Right atrium auricular region (tissue), 2 donors: ENCODE data around the gene FOXC2. TPM values are rescaled to one million over a fixed set of nuclear protein-coding genes. Genes with fewer than 3 reads are reported as not detected.

ENCODE experiments used
- DNase-seq: peaks from one replicate; pipeline ENCODE4 v3.0.0-alpha.2; 2019; ENCODE audit warnings: low spot score
- H3K27ac ChIP-seq, 2 donors: fragments of 200-600 bp; sonication (generic); 1 replicate in 1 of 2; 2 replicates in 1 of 2; pipeline ENCODE4 v1.5.1; 2016 to 2019
- H3K27me3 ChIP-seq, 2 donors: fragments of 200-600 bp; sonication (generic); one replicate each; pipeline versions ENCODE4 v1.5.1 to v1.6.0; 2017 to 2019
- H3K36me3 ChIP-seq: fragments of 200-600 bp; sonication (generic); one replicate; pipeline ENCODE4 v1.5.1; 2016
- H3K4me1 ChIP-seq, 2 donors: fragments of 200-600 bp; sonication (generic); one replicate each; pipeline versions ENCODE4 v1.5.1 to v1.6.0; 2017 to 2019
- H3K4me3 ChIP-seq, 2 donors: fragments of 200-600 bp; sonication (generic); 1 replicate in 1 of 2; 2 replicates in 1 of 2; pipeline ENCODE4 v1.5.1; 2017 to 2019; ENCODE audit warnings: mild to moderate bottlenecking in 1 of 2, moderate library complexity in 1 of 2
- H3K9me3 ChIP-seq, 2 donors: fragments of 200-600 bp; sonication (generic); one replicate each; pipeline ENCODE4 v1.5.1; 2019
- CTCF ChIP-seq, 2 donors: fragments of 200-600 bp; sonication (generic); IDR thresholded peaks; one replicate each; pipeline ENCODE4 v1.5.1; 2019; ENCODE audit warnings: antibody characterized with exemption in 2 of 2
- total RNA-seq, 2 donors: library from RNA; depleted of rRNA; stranded (reverse); fragments of >200 nt; gene quantifications; one replicate each; pipeline ENCODE4 v1.1.0, GENCODE V29; 2016

Gene FOXC2
- total RNA-seq, 2 donors from 2014 or later, result 2.6 to 2.9 TPM

- peak; percentile 69 for DNase-seq
- no peak for TF ChIP-seq CTCF (IDR thresholded peaks at IDR 0.05)
- no peaks in the 10 kb centered on the region for H3K36me3 ChIP-seq
- H3K9me3 ChIP-seq, result no peaks in the 10 kb centered on the region
- H3K27ac ChIP-seq, result peak overlapping the region; percentile 16 to 39
- H3K4me1 ChIP-seq, result peaks cover 0 to 5% of the 10 kb centered on the region in 2 donors
- no peak overlapping the region for H3K4me3 ChIP-seq
- no peaks in the 10 kb centered on the region for H3K27me3 ChIP-seq
Measured at GRCh38 chr16:86531191-86531545, 35.5 kb upstream of the FOXC2 start.

- no peak for TF ChIP-seq CTCF (IDR thresholded peaks at IDR 0.05)
- no peaks in the 10 kb centered on the region for H3K36me3 ChIP-seq
- H3K4me1 ChIP-seq, result peaks cover 0 to 5% of the 10 kb centered on the region in 2 donors
- H3K9me3 ChIP-seq, result no peaks in the 10 kb centered on the region
- H3K4me3 ChIP-seq, result no peak overlapping the region
- H3K27ac ChIP-seq, result peak overlapping the region; percentile 16 to 39
- no peaks in the 10 kb centered on the region for H3K27me3 ChIP-seq
- no peak for DNase-seq
Measured at GRCh38 chr16:86531641-86532525, 34.7 kb upstream of the FOXC2 start.

- peaks cover 0 to 5% of the 10 kb centered on the region in 2 donors for H3K4me1 ChIP-seq
- no peaks in the 10 kb centered on the region for H3K9me3 ChIP-seq
- H3K27me3 ChIP-seq, result no peaks in the 10 kb centered on the region
- TF ChIP-seq CTCF (IDR thresholded peaks at IDR 0.05), result no peak
- DNase-seq, result no peak
- no peak overlapping the region for H3K27ac ChIP-seq
- H3K36me3 ChIP-seq, result peaks cover 4% of the 10 kb centered on the region
- no peak overlapping the region for H3K4me3 ChIP-seq
Measured at GRCh38 chr16:86532526-86532815, 34.2 kb upstream of the FOXC2 start.

GRCh38 chr16:86533076-86533475, 33.6 kb upstream of the FOXC2 start:
- no peak for DNase-seq
- Histone ChIP-seq H3K36me3 (peaks cover 10% of the 10 kb centered on the region), H3K27ac (no peak overlapping the region), H3K27me3 (no peaks in the 10 kb centered on the region), H3K4me3 (no peak overlapping the region), H3K4me1 (peaks cover 0 to 5% of the 10 kb centered on the region in 2 donors), H3K9me3 (no peaks in the 10 kb centered on the region)
- TF ChIP-seq CTCF (IDR thresholded peaks at IDR 0.05), result no peak

GRCh38 chr16:86533767-86534351, 32.8 kb upstream of the FOXC2 start:
- Histone ChIP-seq H3K27ac (no peak overlapping the region), H3K9me3 (no peaks in the 10 kb centered on the region), H3K27me3 (no peaks in the 10 kb centered on the region), H3K4me3 (no peak overlapping the region), H3K4me1 (peaks cover 0 to 5% of the 10 kb centered on the region in 2 donors), H3K36me3 (peaks cover 18% of the 10 kb centered on the region)
- DNase-seq, result no peak
- TF ChIP-seq CTCF (IDR thresholded peaks at IDR 0.05), result no peak
